ENCODE measurements around the gene CPLANE2. TPM values are rescaled to one million over a fixed set of nuclear protein-coding genes. Genes with fewer than 3 reads are reported as not detected.
"Not testable (repeated sequence)": the region's sequence is repeated elsewhere in the genome, so short reads cannot be mapped to it uniquely, and the experiment has no call there.

The CPLANE2 gene
- total RNA-seq, 4 donors from 2014 or later = 0.60 to 12.3 (median 4.3) TPM

GRCh38 chr1:16217061-16217785, 19.8 kb downstream of the CPLANE2 start:
- 1% methylated on average over 39 of the region's 46 CpGs; no CpG with 5 or more reads in 1 of the 2 donors for WGBS, 2 donors (ENCODE audit: low coverage in 1 of 2)
- peak overlapping the region; percentile 79 to 86 (median 82) for H3K27ac ChIP-seq
- in situ Hi-C loops (cut with MboI; ENCODE audit: low pct_ligation_motif_present in 1 of 4, low pct_unique_long_range_greater_than_20kb in 1 of 4, low sequenced_read_pairs in 3 of 4) = loop anchor here in 1 of 4 donors (25.0 kb wide), 1 partner anchor 145 kb away; the partner anchor contains the start of genes FBXO42 and SZRD1
- no peaks in the 10 kb centered on the region for H3K36me3 ChIP-seq
- peak; percentile 100 for DNase-seq
- no peaks in the 10 kb centered on the region for H3K27me3 ChIP-seq
- H3K4me1 ChIP-seq = peaks cover 7 to 23% (median 17%) of the 10 kb centered on the region in 4 donors
- peak overlapping the region; percentile 11 to 51 (median 38) for H3K4me3 ChIP-seq
- intact Hi-C loops (cut with DNase I; ENCODE audit: low total_unique reads) = no loop called here
- no peaks in the 10 kb centered on the region for H3K9me3 ChIP-seq
- TF ChIP-seq CTCF (IDR thresholded peaks at IDR 0.05) (no peak), POLR2A (IDR thresholded peaks at IDR 0.05) (peak; percentile 68), POLR2AphosphoS5 (IDR thresholded peaks at IDR 0.05) (peak; percentile 9 to 75 (median 51))

GRCh38 chr1:16215882-16216753, 20.9 kb downstream of the CPLANE2 start:
- Histone ChIP-seq H3K4me1 (peaks cover 7 to 23% (median 17%) of the 10 kb centered on the region in 4 donors), H3K27me3 (no peaks in the 10 kb centered on the region), H3K9me3 (no peaks in the 10 kb centered on the region), H3K36me3 (no peaks in the 10 kb centered on the region), H3K27ac (peak overlapping the region; percentile 79 to 86 (median 82)), H3K4me3 (peak overlapping the region in 3 of 4 donors; percentile 33 to 51 (median 42))
- WGBS, 2 donors (ENCODE audit: low coverage in 1 of 2) = 20% methylated on average over 33 of the region's 33 CpGs; no CpG with 5 or more reads in 1 of the 2 donors
- DNase-seq = peak; percentile 94
- intact Hi-C loops (cut with DNase I; ENCODE audit: low total_unique reads) = no loop called here
- TF ChIP-seq POLR2AphosphoS5 (IDR thresholded peaks at IDR 0.05) (peak; percentile 47 to 83 (median 74)), CTCF (IDR thresholded peaks at IDR 0.05) (no peak), EP300 (IDR thresholded peaks at IDR 0.05; ENCODE audit: low read depth) (no peak), POLR2A (IDR thresholded peaks at IDR 0.05) (peak; percentile 81)
- in situ Hi-C loops (cut with MboI; ENCODE audit: low pct_ligation_motif_present in 1 of 4, low pct_unique_long_range_greater_than_20kb in 1 of 4, low sequenced_read_pairs in 3 of 4) = loop anchor here in 1 of 4 donors (25.0 kb wide), 1 partner anchor 146 kb away; the partner anchor contains the start of genes FBXO42 and SZRD1

GRCh38 chr1:16215240-16215639, 21.7 kb downstream of the CPLANE2 start:
- 87 to 96% methylated on average over 4 to 14 of the region's 14 CpGs for WGBS, 2 donors (ENCODE audit: low coverage in 1 of 2)
- DNase-seq; intact Hi-C loops (cut with DNase I; ENCODE audit: low total_unique reads); H3K36me3 ChIP-seq; H3K4me3 ChIP-seq; H3K27ac ChIP-seq; H3K9me3 ChIP-seq; H3K27me3 ChIP-seq: not testable (repeated sequence)
- in situ Hi-C loops (cut with MboI; ENCODE audit: low pct_ligation_motif_present in 1 of 4, low pct_unique_long_range_greater_than_20kb in 1 of 4, low sequenced_read_pairs in 3 of 4) = loop anchor here in 1 of 4 donors (25.0 kb wide), 1 partner anchor 147 kb away; the partner anchor contains the start of genes FBXO42 and SZRD1
- peaks cover 7 to 23% (median 17%) of the 10 kb centered on the region in 4 donors for H3K4me1 ChIP-seq

- intact Hi-C loops (cut with DNase I; ENCODE audit: low total_unique reads) = not testable (repeated sequence)
These were observed 23.4 kb downstream of the CPLANE2 start for GRCh38 chr1:16213544-16213943.

More at GRCh38 chr1:16213544-16213943, 23.4 kb downstream of the CPLANE2 start:
- H3K27ac ChIP-seq, H3K9me3 ChIP-seq, H3K27me3 ChIP-seq, H3K4me3 ChIP-seq, H3K36me3 ChIP-seq, DNase-seq: not testable (repeated sequence)
- WGBS, 2 donors (ENCODE audit: low coverage in 1 of 2) = 91% methylated on average over 3 of the region's 3 CpGs; no CpG with 5 or more reads in 1 of the 2 donors
- in situ Hi-C loops (cut with MboI; ENCODE audit: low pct_ligation_motif_present in 1 of 4, low pct_unique_long_range_greater_than_20kb in 1 of 4, low sequenced_read_pairs in 3 of 4) = loop anchor here in 1 of 4 donors (25.0 kb wide), 1 partner anchor 149 kb away; the partner anchor contains the start of genes FBXO42 and SZRD1
- H3K4me1 ChIP-seq = peaks cover 7 to 20% (median 17%) of the 10 kb centered on the region in 4 donors

Data from transverse colon (tissue), 4 donors.